ENCODE data around the gene KRTAP10-10.
"Not testable (repeated sequence)": the region's sequence is repeated elsewhere in the genome, so short reads cannot be mapped to it uniquely, and the experiment has no call there.

Gene KRTAP10-10

GRCh38 chr21:44626673-44627143 lies 10.4 kb upstream of the KRTAP10-10 start, which contains the start of gene KRTAP10-9:
KRTAP10-9 (plus strand) TSS chr21:44627093; CDS start chr21:44627172, 79 bp downstream.
- no peak for DNase-seq (ENCODE audit: low spot score)

GRCh38 chr21:44627181-44627822 lies 9.9 kb upstream of the KRTAP10-10 start:
- not testable (repeated sequence) for DNase-seq (ENCODE audit: low spot score)

DNA sequence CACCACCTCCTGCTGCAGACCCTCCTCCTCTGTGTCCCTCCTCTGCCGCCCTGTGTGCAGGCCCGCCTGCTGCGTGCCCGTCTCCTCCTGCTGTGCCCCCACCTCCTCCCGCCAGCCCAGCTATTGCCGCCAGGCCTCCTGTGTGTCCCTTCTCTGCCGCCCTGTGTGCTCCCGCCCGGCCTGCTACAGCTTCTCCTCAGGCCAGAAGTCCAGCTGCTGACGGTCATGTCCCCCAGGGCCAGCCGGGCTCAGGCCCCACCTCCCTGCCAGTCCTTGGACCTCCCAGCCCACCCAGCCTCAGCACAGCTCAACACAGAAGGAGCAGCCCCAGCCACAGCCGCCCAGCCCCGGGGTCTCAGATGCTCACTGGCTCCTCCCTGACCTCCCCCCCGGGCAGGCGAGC lies 9.3 kb upstream of the KRTAP10-10 start:
- not testable (repeated sequence) for DNase-seq (ENCODE audit: low spot score)

DNA sequence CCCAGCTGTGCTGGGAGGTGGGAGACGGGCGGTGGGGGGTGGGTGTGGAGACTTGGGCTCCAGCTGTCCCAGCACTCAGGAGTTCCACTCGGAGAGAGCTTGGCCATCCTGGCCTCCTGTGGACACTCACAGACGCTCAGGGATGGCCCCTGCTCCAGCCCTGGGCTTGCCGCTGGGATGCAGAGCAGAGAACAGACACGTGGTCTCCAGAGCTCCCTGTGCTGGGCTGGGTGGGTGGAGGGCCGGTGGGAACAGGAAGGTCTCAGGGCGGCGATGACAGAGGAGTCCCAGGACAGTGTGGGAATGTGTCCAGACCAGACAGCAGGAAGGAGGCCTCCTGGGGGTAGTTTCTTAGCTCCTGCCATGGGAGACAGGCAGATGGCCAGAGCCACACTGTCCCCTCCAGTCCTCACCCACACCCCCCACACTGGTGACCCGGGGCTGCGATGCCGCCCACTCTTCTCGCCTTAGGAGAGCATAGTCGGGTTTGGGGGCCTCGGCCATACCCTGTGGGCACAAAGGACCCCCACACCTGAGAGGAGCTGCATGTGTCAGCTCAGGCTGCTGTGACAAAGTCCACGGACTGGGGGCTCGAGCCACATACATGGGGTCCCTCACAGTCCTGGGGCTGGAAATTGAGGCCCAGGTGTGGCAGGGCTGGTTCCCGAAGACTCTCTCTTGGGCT lies 8.3 kb upstream of the KRTAP10-10 start:
- no peak for DNase-seq (ENCODE audit: low spot score)

DNA sequence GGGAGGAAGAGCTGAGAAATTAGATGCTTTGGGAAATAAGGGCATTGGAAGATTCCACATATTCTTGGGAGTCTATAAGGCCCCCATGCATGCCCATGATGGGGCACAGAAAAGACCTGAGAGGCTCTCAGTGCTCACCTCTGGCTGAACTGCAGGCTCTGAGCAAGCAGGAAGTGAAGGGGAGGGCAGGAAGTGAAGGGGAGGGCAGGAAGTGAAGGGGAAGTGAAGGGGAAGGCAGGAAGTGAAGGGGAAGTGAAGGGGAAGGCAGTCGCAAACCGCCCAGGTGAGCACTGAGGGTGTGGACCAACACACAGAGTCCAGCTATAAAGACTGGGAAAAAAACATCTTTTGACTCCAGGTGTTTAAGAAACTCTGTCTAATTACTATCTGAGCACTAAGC lies 6.7 kb upstream of the KRTAP10-10 start:
- no peak for DNase-seq (ENCODE audit: low spot score)

GRCh38 chr21:44632067-44632466 lies 5.1 kb upstream of the KRTAP10-10 start:
- no peak for DNase-seq (ENCODE audit: low spot score)

- no peak for DNase-seq (ENCODE audit: low spot score)
Observed at GRCh38 chr21:44636209-44637017, 743 bp upstream of the KRTAP10-10 start.

DNA sequence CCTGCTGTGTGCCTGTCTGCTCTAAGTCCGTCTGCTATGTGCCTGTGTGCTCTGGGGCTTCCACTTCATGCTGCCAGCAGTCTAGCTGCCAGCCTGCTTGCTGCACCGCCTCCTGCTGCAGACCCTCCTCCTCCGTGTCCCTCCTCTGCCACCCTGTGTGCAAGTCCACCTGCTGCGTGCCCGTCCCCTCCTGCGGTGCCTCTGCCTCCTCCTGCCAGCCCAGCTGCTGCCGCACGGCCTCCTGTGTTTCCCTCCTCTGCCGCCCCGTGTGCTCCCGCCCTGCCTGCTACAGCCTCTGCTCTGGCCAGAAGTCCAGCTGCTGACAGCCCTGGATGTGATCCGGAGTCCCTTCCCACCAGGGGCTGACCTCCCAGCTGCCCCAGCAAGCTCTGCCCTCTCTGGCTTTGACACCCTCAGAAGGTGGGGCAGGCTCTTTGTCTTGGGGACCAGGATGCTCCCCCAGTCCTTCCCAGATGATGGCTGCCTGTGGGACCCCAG lies 744 bp downstream of the KRTAP10-10 start:
- DNase-seq (ENCODE audit: low spot score) = not testable (repeated sequence)

- DNase-seq (ENCODE audit: low spot score) = not testable (repeated sequence)
Observed at GRCh38 chr21:44638506-44639330, 1.6 kb downstream of the KRTAP10-10 start.

DNA sequence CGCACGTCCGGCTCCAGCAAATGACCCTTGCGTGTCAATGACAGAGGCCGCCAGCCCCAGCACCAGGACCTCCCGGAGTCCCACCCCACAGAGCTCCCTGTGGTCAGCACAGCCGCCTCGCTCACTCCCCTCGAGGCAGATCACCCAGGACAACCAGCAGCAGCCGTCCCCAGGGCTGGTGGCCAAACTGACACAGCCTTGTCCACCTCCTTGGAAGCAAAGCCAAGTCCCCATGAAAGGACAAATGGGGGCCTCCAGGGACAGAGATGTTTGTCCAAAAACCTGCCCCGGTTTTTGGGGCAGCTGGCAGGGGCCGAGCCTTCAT lies 2.1 kb downstream of the KRTAP10-10 start:
- no peak for DNase-seq (ENCODE audit: low spot score)

DNA sequence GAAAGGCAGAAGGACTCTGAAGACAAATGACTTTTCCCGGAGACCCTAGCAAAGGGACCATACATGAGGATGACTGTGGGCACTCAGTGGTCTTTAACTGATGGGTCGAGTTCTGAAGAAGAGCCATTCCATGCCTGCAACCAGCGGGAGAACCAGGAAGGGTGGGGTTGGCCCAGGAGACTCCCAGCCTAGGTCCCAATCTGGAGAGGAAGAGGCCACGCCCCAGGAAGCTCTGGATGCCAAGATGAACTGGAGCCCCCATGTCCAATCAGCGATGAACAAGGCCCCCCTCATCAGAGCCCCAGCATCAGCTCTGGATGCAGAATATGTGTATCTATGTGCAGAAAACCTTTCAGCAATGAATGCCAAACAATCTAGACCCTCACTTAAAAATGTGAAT lies 3.6 kb downstream of the KRTAP10-10 start:
- DNase-seq (ENCODE audit: low spot score) = no peak

DNA sequence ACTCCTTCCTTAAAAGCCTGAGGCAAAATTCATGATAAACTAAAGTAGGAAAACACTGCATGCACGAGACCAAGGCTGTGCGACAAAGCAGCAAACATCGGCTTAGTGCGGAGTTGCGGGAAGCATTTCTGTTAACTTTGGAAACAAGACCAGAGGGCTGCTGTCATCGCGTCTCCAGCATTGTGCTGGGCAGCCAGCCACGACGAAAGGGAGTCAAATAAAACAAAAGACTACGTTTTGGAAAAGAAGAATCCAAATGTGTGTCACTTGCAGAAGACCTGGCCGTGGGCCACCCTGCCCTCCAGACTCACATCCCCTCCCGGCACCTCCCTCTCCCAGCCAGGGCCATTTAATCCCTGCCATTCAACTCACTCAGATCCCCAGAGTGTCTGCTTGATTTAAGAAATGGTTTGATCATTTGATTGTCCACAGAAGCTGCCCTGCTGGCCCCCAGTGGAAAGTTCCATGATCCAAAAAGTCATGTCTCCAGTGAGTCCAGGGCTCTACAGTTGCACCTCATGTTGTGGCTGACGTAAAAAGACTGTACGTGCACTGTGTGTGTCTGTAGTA lies 6.7 kb downstream of the KRTAP10-10 start:
- no peak for DNase-seq (ENCODE audit: low spot score)

DNA sequence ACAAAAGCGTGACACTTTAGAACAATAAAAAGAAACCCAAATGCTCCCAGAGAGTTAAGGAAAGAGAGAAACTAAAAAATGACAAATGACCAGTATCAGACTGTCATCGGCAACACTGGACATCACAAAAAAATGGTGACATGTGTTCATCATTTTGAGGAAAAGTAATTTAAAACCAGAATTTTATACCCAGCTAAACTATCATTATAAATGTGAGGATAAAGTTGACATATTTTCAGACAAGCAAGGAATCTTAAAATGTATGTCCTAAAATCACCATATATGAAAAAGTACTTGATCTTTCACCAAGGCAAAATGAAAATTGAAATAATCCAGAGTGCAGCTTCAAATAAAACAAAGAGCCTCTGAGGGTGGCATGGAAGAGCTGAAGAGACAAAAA lies 7.7 kb downstream of the KRTAP10-10 start:
- DNase-seq (ENCODE audit: low spot score) = no peak

DNA sequence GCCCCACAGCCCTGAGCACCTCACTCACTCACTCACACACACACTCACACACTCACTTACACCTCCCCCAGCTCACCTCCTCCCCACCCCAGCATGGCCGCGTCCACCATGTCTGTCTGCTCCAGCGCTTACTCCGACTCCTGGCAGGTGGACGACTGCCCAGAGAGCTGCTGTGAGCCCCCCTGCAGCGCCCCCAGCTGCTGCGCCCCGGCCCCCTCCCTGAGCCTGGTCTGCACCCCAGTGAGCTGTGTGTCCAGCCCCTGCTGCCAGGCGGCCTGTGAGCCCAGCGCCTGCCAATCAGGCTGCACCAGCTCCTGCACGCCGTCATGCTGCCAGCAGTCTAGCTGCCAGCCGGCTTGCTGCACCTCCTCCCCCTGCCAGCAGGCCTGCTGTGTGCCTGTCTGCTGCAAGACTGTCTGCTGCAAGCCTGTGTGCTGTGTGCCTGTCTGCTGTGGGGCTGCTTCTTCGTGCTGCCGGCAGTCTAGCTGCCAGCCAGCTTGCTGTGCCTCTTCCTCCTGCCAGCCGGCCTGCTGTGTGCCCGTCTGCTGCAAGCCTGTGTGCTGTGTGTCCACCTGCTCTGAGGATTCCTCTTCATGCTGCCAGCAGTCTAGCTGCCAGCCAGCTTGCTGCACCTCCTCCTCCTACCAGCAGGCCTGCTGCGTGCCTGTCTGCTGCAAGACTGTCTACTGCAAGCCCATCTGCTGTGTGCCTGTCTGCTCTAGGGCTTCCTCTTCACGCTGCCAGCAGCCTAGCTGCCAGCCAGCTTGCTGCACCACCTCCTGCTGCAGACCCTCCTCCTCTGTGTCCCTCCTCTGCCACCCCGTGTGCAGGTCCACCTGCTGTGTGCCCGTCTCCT lies 9.4 kb downstream of the KRTAP10-10 start, which contains the start of gene KRTAP10-11:
TSS of gene KRTAP10-11 (plus strand) at position 49 of the 856 bp plus-strand sequence. CDS start at position 94, 45 bp downstream.
- DNase-seq (ENCODE audit: low spot score) = not testable (repeated sequence)

GRCh38 chr21:44647222-44647552 lies 10.0 kb downstream of the KRTAP10-10 start:
- no peak for DNase-seq (ENCODE audit: low spot score)

GRCh38 chr21:44648557-44649311 lies 11.6 kb downstream of the KRTAP10-10 start:
- no peak for DNase-seq (ENCODE audit: low spot score)

DNA sequence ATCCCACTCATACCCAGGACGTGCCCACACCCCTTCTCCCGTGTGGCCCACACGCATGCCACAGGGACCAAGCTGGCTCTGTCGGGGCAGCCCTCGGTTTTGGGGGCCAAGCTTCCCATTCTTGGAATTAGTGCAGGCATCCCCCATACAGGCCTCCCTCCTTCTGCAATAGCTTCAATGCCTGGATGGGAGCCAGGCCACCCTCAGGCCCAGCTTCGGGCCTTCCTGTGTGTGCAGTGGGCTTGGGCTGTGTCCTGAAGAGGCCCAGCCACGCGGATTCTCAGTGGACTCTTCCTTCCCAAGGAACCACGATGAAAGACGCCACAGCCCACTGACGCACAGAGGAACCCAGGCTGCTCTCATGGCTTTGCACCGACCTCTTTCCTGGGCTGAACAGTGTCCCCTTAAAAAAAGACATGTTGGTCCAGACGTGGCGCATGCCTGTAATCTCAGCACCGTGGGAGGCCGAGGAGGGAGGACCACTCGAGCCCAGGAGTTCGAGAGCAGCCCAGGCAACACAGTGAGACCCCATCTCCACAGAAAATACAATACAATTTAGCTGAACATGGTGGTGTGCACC lies 12.5 kb downstream of the KRTAP10-10 start:
- DNase-seq (ENCODE audit: low spot score) = no peak

- DNase-seq (ENCODE audit: low spot score) = no peak
Observed at GRCh38 chr21:44650265-44650972, 13.3 kb downstream of the KRTAP10-10 start.
